ENCODE measurements around the gene SMPD3. TPM values are rescaled to one million over a fixed set of nuclear protein-coding genes. Genes with fewer than 3 reads are reported as not detected.

The SMPD3 gene
- total and polyA plus RNA-seq, 9 of the 15 experiments (the other 6 are each of a cell fraction or from before 2014, with no cell fraction given): 0.03 to 1.2 (median 0.18) TPM

DNA sequence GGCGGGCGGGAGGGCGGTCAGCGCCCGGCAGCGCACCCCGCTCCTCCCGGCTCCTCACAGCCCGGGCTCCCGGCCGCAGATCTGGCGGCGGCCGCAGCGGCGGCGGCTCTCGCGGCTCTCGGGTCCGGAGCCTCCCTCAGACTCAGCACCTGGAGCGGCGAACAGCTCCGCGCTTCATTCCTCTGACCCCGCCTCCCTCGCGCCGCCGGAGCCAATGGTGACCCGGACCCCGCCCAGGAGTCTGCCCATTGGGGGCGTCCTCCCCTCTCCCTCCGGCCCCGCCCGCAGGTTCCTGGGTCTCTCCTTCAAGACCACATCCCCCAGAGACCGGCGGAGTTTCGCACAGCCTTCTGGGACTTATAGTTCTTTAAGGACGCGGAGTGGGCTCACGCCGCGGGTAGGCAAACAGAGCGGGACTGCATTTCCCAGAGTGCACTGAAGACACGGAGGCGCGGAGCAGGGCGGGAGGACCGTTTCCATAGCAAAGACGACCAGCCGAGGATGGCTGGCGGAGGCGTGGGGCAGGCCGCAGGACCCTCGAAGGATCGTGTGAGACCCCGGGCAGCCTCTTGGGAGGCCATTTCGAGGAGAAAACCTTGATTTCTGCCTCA is at the start of gene SMPD3 (continued):
- TF ChIP-seq, protein P1, sequence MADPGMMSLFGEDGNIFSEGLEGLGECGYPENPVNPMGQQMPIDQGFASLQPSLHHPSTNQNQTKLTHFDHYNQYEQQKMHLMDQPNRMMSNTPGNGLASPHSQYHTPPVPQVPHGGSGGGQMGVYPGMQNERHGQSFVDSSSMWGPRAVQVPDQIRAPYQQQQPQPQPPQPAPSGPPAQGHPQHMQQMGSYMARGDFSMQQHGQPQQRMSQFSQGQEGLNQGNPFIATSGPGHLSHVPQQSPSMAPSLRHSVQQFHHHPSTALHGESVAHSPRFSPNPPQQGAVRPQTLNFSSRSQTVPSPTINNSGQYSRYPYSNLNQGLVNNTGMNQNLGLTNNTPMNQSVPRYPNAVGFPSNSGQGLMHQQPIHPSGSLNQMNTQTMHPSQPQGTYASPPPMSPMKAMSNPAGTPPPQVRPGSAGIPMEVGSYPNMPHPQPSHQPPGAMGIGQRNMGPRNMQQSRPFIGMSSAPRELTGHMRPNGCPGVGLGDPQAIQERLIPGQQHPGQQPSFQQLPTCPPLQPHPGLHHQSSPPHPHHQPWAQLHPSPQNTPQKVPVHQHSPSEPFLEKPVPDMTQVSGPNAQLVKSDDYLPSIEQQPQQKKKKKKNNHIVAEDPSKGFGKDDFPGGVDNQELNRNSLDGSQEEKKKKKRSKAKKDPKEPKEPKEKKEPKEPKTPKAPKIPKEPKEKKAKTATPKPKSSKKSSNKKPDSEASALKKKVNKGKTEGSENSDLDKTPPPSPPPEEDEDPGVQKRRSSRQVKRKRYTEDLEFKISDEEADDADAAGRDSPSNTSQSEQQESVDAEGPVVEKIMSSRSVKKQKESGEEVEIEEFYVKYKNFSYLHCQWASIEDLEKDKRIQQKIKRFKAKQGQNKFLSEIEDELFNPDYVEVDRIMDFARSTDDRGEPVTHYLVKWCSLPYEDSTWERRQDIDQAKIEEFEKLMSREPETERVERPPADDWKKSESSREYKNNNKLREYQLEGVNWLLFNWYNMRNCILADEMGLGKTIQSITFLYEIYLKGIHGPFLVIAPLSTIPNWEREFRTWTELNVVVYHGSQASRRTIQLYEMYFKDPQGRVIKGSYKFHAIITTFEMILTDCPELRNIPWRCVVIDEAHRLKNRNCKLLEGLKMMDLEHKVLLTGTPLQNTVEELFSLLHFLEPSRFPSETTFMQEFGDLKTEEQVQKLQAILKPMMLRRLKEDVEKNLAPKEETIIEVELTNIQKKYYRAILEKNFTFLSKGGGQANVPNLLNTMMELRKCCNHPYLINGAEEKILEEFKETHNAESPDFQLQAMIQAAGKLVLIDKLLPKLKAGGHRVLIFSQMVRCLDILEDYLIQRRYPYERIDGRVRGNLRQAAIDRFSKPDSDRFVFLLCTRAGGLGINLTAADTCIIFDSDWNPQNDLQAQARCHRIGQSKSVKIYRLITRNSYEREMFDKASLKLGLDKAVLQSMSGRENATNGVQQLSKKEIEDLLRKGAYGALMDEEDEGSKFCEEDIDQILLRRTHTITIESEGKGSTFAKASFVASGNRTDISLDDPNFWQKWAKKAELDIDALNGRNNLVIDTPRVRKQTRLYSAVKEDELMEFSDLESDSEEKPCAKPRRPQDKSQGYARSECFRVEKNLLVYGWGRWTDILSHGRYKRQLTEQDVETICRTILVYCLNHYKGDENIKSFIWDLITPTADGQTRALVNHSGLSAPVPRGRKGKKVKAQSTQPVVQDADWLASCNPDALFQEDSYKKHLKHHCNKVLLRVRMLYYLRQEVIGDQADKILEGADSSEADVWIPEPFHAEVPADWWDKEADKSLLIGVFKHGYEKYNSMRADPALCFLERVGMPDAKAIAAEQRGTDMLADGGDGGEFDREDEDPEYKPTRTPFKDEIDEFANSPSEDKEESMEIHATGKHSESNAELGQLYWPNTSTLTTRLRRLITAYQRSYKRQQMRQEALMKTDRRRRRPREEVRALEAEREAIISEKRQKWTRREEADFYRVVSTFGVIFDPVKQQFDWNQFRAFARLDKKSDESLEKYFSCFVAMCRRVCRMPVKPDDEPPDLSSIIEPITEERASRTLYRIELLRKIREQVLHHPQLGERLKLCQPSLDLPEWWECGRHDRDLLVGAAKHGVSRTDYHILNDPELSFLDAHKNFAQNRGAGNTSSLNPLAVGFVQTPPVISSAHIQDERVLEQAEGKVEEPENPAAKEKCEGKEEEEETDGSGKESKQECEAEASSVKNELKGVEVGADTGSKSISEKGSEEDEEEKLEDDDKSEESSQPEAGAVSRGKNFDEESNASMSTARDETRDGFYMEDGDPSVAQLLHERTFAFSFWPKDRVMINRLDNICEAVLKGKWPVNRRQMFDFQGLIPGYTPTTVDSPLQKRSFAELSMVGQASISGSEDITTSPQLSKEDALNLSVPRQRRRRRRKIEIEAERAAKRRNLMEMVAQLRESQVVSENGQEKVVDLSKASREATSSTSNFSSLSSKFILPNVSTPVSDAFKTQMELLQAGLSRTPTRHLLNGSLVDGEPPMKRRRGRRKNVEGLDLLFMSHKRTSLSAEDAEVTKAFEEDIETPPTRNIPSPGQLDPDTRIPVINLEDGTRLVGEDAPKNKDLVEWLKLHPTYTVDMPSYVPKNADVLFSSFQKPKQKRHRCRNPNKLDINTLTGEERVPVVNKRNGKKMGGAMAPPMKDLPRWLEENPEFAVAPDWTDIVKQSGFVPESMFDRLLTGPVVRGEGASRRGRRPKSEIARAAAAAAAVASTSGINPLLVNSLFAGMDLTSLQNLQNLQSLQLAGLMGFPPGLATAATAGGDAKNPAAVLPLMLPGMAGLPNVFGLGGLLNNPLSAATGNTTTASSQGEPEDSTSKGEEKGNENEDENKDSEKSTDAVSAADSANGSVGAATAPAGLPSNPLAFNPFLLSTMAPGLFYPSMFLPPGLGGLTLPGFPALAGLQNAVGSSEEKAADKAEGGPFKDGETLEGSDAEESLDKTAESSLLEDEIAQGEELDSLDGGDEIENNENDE (IDR thresholded peaks at IDR 0.05; ENCODE audit: low read depth, low read length): no peak
- TF ChIP-seq DDX20 (tag; IDR thresholded peaks at IDR 0.05; ENCODE audit: low read depth): no peak
- TF ChIP-seq CHD2 (IDR thresholded peaks at IDR 0.05; ENCODE audit: low read depth, low read length): peak; percentile 61; the same call in 1 of the 2 replicates
- TF ChIP-seq GTF2F1 (IDR thresholded peaks at IDR 0.05; ENCODE audit: low read depth, low read length): no peak
- TF ChIP-seq, protein P2, sequence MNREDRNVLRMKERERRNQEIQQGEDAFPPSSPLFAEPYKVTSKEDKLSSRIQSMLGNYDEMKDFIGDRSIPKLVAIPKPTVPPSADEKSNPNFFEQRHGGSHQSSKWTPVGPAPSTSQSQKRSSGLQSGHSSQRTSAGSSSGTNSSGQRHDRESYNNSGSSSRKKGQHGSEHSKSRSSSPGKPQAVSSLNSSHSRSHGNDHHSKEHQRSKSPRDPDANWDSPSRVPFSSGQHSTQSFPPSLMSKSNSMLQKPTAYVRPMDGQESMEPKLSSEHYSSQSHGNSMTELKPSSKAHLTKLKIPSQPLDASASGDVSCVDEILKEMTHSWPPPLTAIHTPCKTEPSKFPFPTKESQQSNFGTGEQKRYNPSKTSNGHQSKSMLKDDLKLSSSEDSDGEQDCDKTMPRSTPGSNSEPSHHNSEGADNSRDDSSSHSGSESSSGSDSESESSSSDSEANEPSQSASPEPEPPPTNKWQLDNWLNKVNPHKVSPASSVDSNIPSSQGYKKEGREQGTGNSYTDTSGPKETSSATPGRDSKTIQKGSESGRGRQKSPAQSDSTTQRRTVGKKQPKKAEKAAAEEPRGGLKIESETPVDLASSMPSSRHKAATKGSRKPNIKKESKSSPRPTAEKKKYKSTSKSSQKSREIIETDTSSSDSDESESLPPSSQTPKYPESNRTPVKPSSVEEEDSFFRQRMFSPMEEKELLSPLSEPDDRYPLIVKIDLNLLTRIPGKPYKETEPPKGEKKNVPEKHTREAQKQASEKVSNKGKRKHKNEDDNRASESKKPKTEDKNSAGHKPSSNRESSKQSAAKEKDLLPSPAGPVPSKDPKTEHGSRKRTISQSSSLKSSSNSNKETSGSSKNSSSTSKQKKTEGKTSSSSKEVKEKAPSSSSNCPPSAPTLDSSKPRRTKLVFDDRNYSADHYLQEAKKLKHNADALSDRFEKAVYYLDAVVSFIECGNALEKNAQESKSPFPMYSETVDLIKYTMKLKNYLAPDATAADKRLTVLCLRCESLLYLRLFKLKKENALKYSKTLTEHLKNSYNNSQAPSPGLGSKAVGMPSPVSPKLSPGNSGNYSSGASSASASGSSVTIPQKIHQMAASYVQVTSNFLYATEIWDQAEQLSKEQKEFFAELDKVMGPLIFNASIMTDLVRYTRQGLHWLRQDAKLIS (CRISPR knock-in tag; IDR thresholded peaks at IDR 0.05): no peak
- no peak for TF ChIP-seq ASH1L (IDR thresholded peaks at IDR 0.05; ENCODE audit: borderline replicate concordance, low read depth, partially characterized antibody)
- no peak for TF ChIP-seq ZNF551 (CRISPR knock-in tag; IDR thresholded peaks at IDR 0.05)
- TF ChIP-seq, protein P3, sequence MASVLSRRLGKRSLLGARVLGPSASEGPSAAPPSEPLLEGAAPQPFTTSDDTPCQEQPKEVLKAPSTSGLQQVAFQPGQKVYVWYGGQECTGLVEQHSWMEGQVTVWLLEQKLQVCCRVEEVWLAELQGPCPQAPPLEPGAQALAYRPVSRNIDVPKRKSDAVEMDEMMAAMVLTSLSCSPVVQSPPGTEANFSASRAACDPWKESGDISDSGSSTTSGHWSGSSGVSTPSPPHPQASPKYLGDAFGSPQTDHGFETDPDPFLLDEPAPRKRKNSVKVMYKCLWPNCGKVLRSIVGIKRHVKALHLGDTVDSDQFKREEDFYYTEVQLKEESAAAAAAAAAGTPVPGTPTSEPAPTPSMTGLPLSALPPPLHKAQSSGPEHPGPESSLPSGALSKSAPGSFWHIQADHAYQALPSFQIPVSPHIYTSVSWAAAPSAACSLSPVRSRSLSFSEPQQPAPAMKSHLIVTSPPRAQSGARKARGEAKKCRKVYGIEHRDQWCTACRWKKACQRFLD (CRISPR knock-in tag; IDR thresholded peaks at IDR 0.05): peak; percentile 58; the same call in 1 of the 2 replicates
- TF ChIP-seq CBFA2T2 (conservative IDR thresholded peaks at IDR 0.05): no peak
- no peak for TF ChIP-seq FOXP1 (CRISPR knock-in tag; IDR thresholded peaks at IDR 0.05)
- TF ChIP-seq NONO (IDR thresholded peaks at IDR 0.05; ENCODE audit: low read depth in 2 of 2, low read length in 1 of 2): no peak
